Measurements from ENCODE around the gene BOK.

The BOK gene

GRCh38 chr2:241547781-241548450 is 10.6 kb upstream of the BOK start:
- Histone ChIP-seq H3K27me3 (peaks cover 92% of the 10 kb centered on the region), H3K4me3 (ENCODE audit: low read depth in 1 of 2, low read length in 1 of 2) (no peak overlapping the region), H3K4me1 (ENCODE audit: control insufficient read depth in 1 of 2, insufficient read depth in 1 of 2, low read depth in 1 of 2, low read length in 1 of 2) (no peaks in the 10 kb centered on the region), H3K36me3 (no peaks in the 10 kb centered on the region), H3K27ac (no peak overlapping the region), H3K9me3 (no peaks in the 10 kb centered on the region)
- no peak for TF ChIP-seq CTCF (IDR thresholded peaks at IDR 0.05)

GRCh38 chr2:241548451-241548835 is 10.1 kb upstream of the BOK start:
- no peak overlapping the region for H3K4me3 ChIP-seq (ENCODE audit: low read depth in 1 of 2, low read length in 1 of 2)
- H3K4me1 ChIP-seq (ENCODE audit: control insufficient read depth in 1 of 2, insufficient read depth in 1 of 2, low read depth in 1 of 2, low read length in 1 of 2), result no peaks in the 10 kb centered on the region
- H3K9me3 ChIP-seq, result no peaks in the 10 kb centered on the region
- no peak for TF ChIP-seq CTCF (IDR thresholded peaks at IDR 0.05)
- no peak overlapping the region for H3K27ac ChIP-seq
- H3K36me3 ChIP-seq, result no peaks in the 10 kb centered on the region
- peaks cover 92% of the 10 kb centered on the region for H3K27me3 ChIP-seq

- no peaks in the 10 kb centered on the region for H3K9me3 ChIP-seq
- no peak for TF ChIP-seq CTCF (IDR thresholded peaks at IDR 0.05)
- no peak overlapping the region for H3K27ac ChIP-seq
- H3K36me3 ChIP-seq, result no peaks in the 10 kb centered on the region
- peaks cover 92% of the 10 kb centered on the region for H3K27me3 ChIP-seq
- peaks cover 0 to 3% of the 10 kb centered on the region in 2 experiments for H3K4me1 ChIP-seq (ENCODE audit: control insufficient read depth in 1 of 2, insufficient read depth in 1 of 2, low read depth in 1 of 2, low read length in 1 of 2)
- no peak overlapping the region for H3K4me3 ChIP-seq (ENCODE audit: low read depth in 1 of 2, low read length in 1 of 2)
Measured at GRCh38 chr2:241550616-241551580, 7.6 kb upstream of the BOK start.

- no peak overlapping the region for H3K4me3 ChIP-seq (ENCODE audit: low read depth in 1 of 2, low read length in 1 of 2)
- no peaks in the 10 kb centered on the region for H3K36me3 ChIP-seq
- H3K4me1 ChIP-seq (ENCODE audit: control insufficient read depth in 1 of 2, insufficient read depth in 1 of 2, low read depth in 1 of 2, low read length in 1 of 2), result peaks cover 0 to 4% of the 10 kb centered on the region in 2 experiments
- TF ChIP-seq CTCF (IDR thresholded peaks at IDR 0.05), result no peak
- H3K27ac ChIP-seq, result no peak overlapping the region
- peaks cover 92% of the 10 kb centered on the region for H3K27me3 ChIP-seq
- H3K9me3 ChIP-seq, result no peaks in the 10 kb centered on the region
Measured at GRCh38 chr2:241551599-241551997, 6.9 kb upstream of the BOK start.

- Histone ChIP-seq H3K36me3 (no peaks in the 10 kb centered on the region), H3K4me3 (ENCODE audit: low read depth in 1 of 2, low read length in 1 of 2) (no peak overlapping the region), H3K4me1 (ENCODE audit: control insufficient read depth in 1 of 2, insufficient read depth in 1 of 2, low read depth in 1 of 2, low read length in 1 of 2) (peaks cover 0 to 4% of the 10 kb centered on the region in 2 experiments), H3K27ac (no peak overlapping the region), H3K27me3 (peaks cover 92% of the 10 kb centered on the region), H3K9me3 (no peaks in the 10 kb centered on the region)
- TF ChIP-seq CTCF (IDR thresholded peaks at IDR 0.05), result no peak
Measured at GRCh38 chr2:241551998-241552737, 6.4 kb upstream of the BOK start.
